K562 (cell line): ENCODE data around the gene BTBD16. TPM values are rescaled to one million over a fixed set of nuclear protein-coding genes. Genes with fewer than 3 reads are reported as not detected.

ENCODE experiments used
- ATAC-seq: fragments of 200-7000 bp; cut with Tn5 transposase; 3 replicates; pipeline ENCODE4 v1.9.1; 2020; ENCODE audit warnings: moderate library complexity
- BruUV-seq: library from RNA; stranded (reverse); fragments of 400-500 nt; replicated peaks from 2 replicates; lab custom pipeline; 2021; lab: Mats Ljungman, UMichigan
- CTCF ChIA-PET: fragments of 300-600 bp; formaldehyde crosslinking; extraction: SDS; loops from one replicate; lab custom pipeline; 2021; ENCODE audit warnings: low intra/inter-chr PET ratio; lab: Yijun Ruan, JAX
- POLR2A ChIA-PET: fragments of 300-600, 350-650 bp; sonication (Branson Sonifier 250); formaldehyde crosslinking; extraction: SDS; loops from one replicate; lab custom pipeline; 2021; ENCODE audit warnings: antibody characterized with exemption, inconsistent platforms; lab: Yijun Ruan, JAX
- DNase-seq, 4 experiments: peaks; one replicate each; pipeline versions ENCODE4 v3.0.0 to v3.0.0-alpha.2; 2011 to 2018; ENCODE audit warnings: low spot score in 3 of 4, mixed read lengths in 3 of 4; ENCODE audit errors: extremely low read depth in 1 of 4
- FAIRE-seq: peaks from 2 replicates; lab custom pipeline; 2011; peaks lifted over from hg19 to GRCh38; lab: Jason Lieb, UNC
- H2AFZ ChIP-seq: 2 replicates; pipeline ENCODE4 v1.6.0; 2011; ENCODE audit warnings: low read depth, low read length, control low read depth, inconsistent platforms
- H3K27ac ChIP-seq: fragments of 200-600 bp; 3 replicates; pipeline ENCODE4 v1.8.0; 2011; ENCODE audit warnings: low read depth, mild to moderate bottlenecking, control low read depth, inconsistent platforms, low read length, moderate library complexity, mixed read lengths; ENCODE audit errors: extremely low read depth
- H3K27me3 ChIP-seq, 2 experiments: fragments of 300-600 bp in 1 of 2; 2 replicates in 1 of 2; 3 replicates in 1 of 2; pipeline versions ENCODE4 v1.6.0 to v1.8.0; 2011; ENCODE audit warnings: inconsistent platforms in 2 of 2, low read length in 2 of 2, mild to moderate bottlenecking in 1 of 2, mixed read lengths in 1 of 2, moderate library complexity in 1 of 2; ENCODE audit not compliant: control insufficient read depth in 2 of 2, insufficient read depth in 2 of 2
- H3K36me3 ChIP-seq: fragments of 300-600 bp; 3 replicates; pipeline ENCODE4 v1.8.0; 2011; ENCODE audit warnings: mild to moderate bottlenecking, low read length, inconsistent platforms; ENCODE audit not compliant: control insufficient read depth, insufficient read depth
- H3K4me1 ChIP-seq, 2 experiments: fragments of 200-600 bp in 1 of 2; replicated peaks in 1 of 2; 2 replicates in 1 of 2; 3 replicates in 1 of 2; pipeline versions ENCODE4 v1.5.1 to v1.8.0; 2011; ENCODE audit warnings: inconsistent platforms in 2 of 2, low read length in 2 of 2, mild to moderate bottlenecking in 1 of 2, mixed read lengths in 1 of 2, moderate library complexity in 1 of 2; ENCODE audit not compliant: control insufficient read depth in 2 of 2, insufficient read depth in 2 of 2
- H3K4me2 ChIP-seq: 2 replicates; pipeline ENCODE4 v1.6.1; 2011; ENCODE audit warnings: low read length, control low read depth, inconsistent platforms, mixed read lengths; ENCODE audit not compliant: insufficient read depth
- H3K4me3 ChIP-seq: fragments of 200-600 bp; sonication (generic), shearing (Covaris generic); 2 replicates; pipeline ENCODE4 v1.5.1; 2016; ENCODE audit warnings: control low read depth, inconsistent platforms
- H3K79me2 ChIP-seq: fragments of 200-600 bp; 3 replicates; pipeline ENCODE4 v1.8.0; 2011; ENCODE audit warnings: low read length, inconsistent platforms; ENCODE audit not compliant: control insufficient read depth, insufficient read depth
- H3K9ac ChIP-seq, 2 experiments: 2 replicates each; pipeline versions ENCODE4 v1.6.0 to v1.6.1; 2011; ENCODE audit warnings: low read depth in 2 of 2, low read length in 2 of 2, control low read depth in 1 of 2, inconsistent platforms in 1 of 2, mild to moderate bottlenecking in 1 of 2, mixed read lengths in 1 of 2; ENCODE audit not compliant: insufficient read depth in 1 of 2
- H3K9me1 ChIP-seq: one replicate; pipeline ENCODE4 v1.6.0; 2011; ENCODE audit warnings: inconsistent platforms, mild to moderate bottlenecking, low read length, moderate library complexity; ENCODE audit not compliant: control insufficient read depth, insufficient read depth
- H3K9me3 ChIP-seq: replicated peaks from 2 replicates; pipeline ENCODE4 v1.5.1; 2011; ENCODE audit warnings: low read depth, low read length, inconsistent platforms; ENCODE audit not compliant: control insufficient read depth, insufficient read depth
- H4K20me1 ChIP-seq: replicated peaks from 2 replicates; pipeline ENCODE4 v1.6.1; 2011; ENCODE audit warnings: low read length, inconsistent platforms, mixed read lengths; ENCODE audit not compliant: control insufficient read depth, insufficient read depth
- ETS2 ChIP-seq: IDR thresholded peaks from 2 replicates; pipeline ENCODE4 v1.6.1; 2016; ENCODE audit warnings: borderline replicate concordance, missing genetic modification characterization, mild to moderate bottlenecking, moderate library complexity, missing compliant biosample characterization; ENCODE audit not compliant: poor library complexity, severe bottlenecking
- MED1 ChIP-seq: sonication (generic); formaldehyde crosslinking; IDR thresholded peaks from 2 replicates; pipeline ENCODE4 v1.8.1; 2023; ENCODE audit warnings: missing genetic modification reagents, borderline replicate concordance
- NEUROD1 ChIP-seq: fragments of 150-350 bp; IDR thresholded peaks from 2 replicates; pipeline ENCODE4 v1.6.1; 2014; ENCODE audit warnings: borderline replicate concordance, low read length, low read depth; ENCODE audit not compliant: partially characterized antibody
- PCBP1 ChIP-seq: fragments of 200-400 bp; formaldehyde crosslinking; IDR thresholded peaks from 2 replicates; pipeline ENCODE4 v1.6.1; 2018; ENCODE audit warnings: mild to moderate bottlenecking, low read depth, low read length; ENCODE audit not compliant: poor library complexity, severe bottlenecking
- SREBF1 ChIP-seq: fragments of 150-350 bp; IDR thresholded peaks from 2 replicates; pipeline ENCODE4 v1.6.1; 2014; ENCODE audit warnings: antibody characterized with exemption, low read depth, low read length, borderline replicate concordance
- ZKSCAN1 ChIP-seq: fragments of 150-350 bp; IDR thresholded peaks from 2 replicates; pipeline ENCODE4 v1.6.1; 2016; ENCODE audit warnings: low read depth, low read length
- ZNF239 ChIP-seq: fragments of 250-450 bp; sonication (Bioruptor Pico); IDR thresholded peaks from 2 replicates; pipeline ENCODE4 v1.4.0; 2020; ENCODE audit warnings: mild to moderate bottlenecking
- WGBS: fragments of 100-300 bp; shearing (Covaris generic); methylation state at CpG from one replicate; pipeline ENCODE4 v1.1.6; 2016; ENCODE audit warnings: low coverage, mixed read lengths; ENCODE audit not compliant: insufficient coverage; ENCODE audit errors: missing lambda C conversion rate; 5-methylcytosine and 5-hydroxymethylcytosine counted together
- in situ Hi-C: fragments of 300-500 bp; cut with MboI; formaldehyde crosslinking; loops from 4 replicates; pipeline ENCODE4 v1.15.0; 2018; ENCODE audit warnings: inconsistent platforms, mixed read lengths
- intact Hi-C: fragments of 100-400 bp; cut with micrococcal nuclease; formaldehyde crosslinking; loops from 2 replicates; pipeline ENCODE4 v1.14.2; 2022
- polyA plus RNA-seq, 8 experiments: library from polyadenylated mRNA; depleted of rRNA in 4 of 8; stranded (reverse) in 5 of 8; unstranded in 3 of 8; fragments of >200 nt; fragmentation: Nextera tagmentation in 2 of 8; fragmentation: Illumina TruSeq in 1 of 8; extraction: Ambion mirVana in 2 of 8; extraction: Trizol in 1 of 8; gene quantifications; 2 replicates each; pipeline versions ENCODE4 v1.2.1 to v1.2.3, GENCODE V29; 2011 to 2014; ENCODE audit warnings: inconsistent platforms in 1 of 8, missing spikeins in 1 of 8
- total RNA-seq, 7 experiments: library from RNA; depleted of rRNA in 6 of 7; stranded (reverse); fragments of >200 nt in 6 of 7; fragmentation: Illumina TruSeq in 2 of 7; extraction: Trizol in 2 of 7; gene quantifications; 2 replicates each; pipeline versions ENCODE4 v1.2.1 to v1.2.3, GENCODE V29; 2011 to 2021; ENCODE audit warnings: low replicate concordance in 1 of 7
- TF ChIP-seq, protein P1 (sequence below): fragments of 450-650 bp; formaldehyde crosslinking; IDR thresholded peaks from 2 replicates; pipeline ENCODE4 v1.4.0; 2020; ENCODE audit warnings: mild to moderate bottlenecking, moderate library complexity
- TF ChIP-seq, protein P2 (sequence below): fragments of 200-800 bp; sonication (Bioruptor generic); IDR thresholded peaks from 2 replicates; pipeline ENCODE4 v1.6.1; 2017; ENCODE audit warnings: missing genetic modification characterization, missing compliant biosample characterization
- TF ChIP-seq, protein P3 (sequence below): fragments of 450-650 bp; conservative IDR thresholded peaks from 2 replicates; pipeline ENCODE4 v1.6.1; 2016; ENCODE audit warnings: missing genetic modification characterization, low read depth, mild to moderate bottlenecking, control low read depth, missing compliant biosample characterization
- TF ChIP-seq, protein P4 (sequence below): fragments of 250-450 bp; sonication (Bioruptor Pico); IDR thresholded peaks from 2 replicates; pipeline ENCODE4 v1.5.0; 2021; ENCODE audit warnings: mild to moderate bottlenecking, moderate library complexity

BTBD16 gene
- total and polyA plus RNA-seq, 9 of the 15 experiments (the other 6 are each of a cell fraction or from before 2014, with no cell fraction given), result 0.11 TPM; not detected in 8

DNA sequence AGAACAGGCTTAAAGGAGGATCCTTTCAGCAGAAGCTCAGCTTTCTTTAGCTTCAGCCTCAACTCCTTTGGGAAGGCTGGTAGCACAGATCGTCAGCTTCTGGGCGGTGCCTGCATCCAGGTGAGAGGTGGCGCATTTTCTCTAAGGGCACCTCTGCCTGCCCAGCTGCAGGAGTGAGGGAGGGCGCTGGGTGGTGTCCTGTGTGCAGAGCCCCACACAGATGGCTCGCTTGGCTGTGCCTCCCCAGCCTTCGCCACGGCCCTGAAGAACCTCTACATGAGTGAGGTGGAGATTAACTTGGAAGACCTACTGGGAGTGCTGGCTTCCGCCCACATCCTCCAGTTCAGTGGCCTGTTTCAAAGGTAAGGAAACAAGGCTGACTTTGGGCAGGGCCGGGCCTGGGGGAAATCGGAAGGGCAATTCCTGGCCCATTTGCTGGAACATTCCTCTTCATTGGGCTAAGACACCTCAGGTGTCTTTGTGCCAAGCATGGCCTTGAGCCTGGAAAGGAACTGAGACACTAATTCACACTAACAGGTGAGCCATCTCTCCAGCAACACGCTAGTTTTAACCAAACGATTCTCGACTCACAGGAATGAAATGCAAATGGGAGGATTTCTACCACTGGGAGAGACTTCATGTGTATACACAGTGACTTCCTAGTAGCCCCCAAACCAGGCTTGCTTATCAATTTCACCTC is 19.9 kb downstream of the BTBD16 start:
- no peak for DNase-seq
- H3K27ac ChIP-seq, result no peak overlapping the region
- WGBS, result 1% methylated on average over 11 of the region's 13 CpGs
- no peaks in the 10 kb centered on the region; a peak in 1 of 5 replicates for H3K27me3 ChIP-seq
- no peak overlapping the region for H3K9ac ChIP-seq
- no peaks in the 10 kb centered on the region for H3K36me3 ChIP-seq
- ATAC-seq, result no peak
- H3K79me2 ChIP-seq, result no peaks in the 10 kb centered on the region
- no peak overlapping the region for H2AFZ ChIP-seq
- BruUV-seq, result no TSS peak
- no peak overlapping the region for H3K4me3 ChIP-seq
- no peaks in the 10 kb centered on the region for H3K9me1 ChIP-seq
- H3K4me2 ChIP-seq, result no peak overlapping the region
- H3K9me3 ChIP-seq, result no peaks in the 10 kb centered on the region
- POLR2A ChIA-PET, result no interaction called here
- no peak for FAIRE-seq
- intact Hi-C loops, result no loop called here
- CTCF ChIA-PET, result no interaction called here
- H3K4me1 ChIP-seq, result no peaks in the 10 kb centered on the region
- in situ Hi-C loops, result no loop called here
- H4K20me1 ChIP-seq, result no peaks in the 10 kb centered on the region
- TF ChIP-seq, protein P1, sequence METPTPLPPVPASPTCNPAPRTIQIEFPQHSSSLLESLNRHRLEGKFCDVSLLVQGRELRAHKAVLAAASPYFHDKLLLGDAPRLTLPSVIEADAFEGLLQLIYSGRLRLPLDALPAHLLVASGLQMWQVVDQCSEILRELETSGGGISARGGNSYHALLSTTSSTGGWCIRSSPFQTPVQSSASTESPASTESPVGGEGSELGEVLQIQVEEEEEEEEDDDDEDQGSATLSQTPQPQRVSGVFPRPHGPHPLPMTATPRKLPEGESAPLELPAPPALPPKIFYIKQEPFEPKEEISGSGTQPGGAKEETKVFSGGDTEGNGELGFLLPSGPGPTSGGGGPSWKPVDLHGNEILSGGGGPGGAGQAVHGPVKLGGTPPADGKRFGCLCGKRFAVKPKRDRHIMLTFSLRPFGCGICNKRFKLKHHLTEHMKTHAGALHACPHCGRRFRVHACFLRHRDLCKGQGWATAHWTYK (CRISPR knock-in tag), result no peak
- TF ChIP-seq, protein P2, sequence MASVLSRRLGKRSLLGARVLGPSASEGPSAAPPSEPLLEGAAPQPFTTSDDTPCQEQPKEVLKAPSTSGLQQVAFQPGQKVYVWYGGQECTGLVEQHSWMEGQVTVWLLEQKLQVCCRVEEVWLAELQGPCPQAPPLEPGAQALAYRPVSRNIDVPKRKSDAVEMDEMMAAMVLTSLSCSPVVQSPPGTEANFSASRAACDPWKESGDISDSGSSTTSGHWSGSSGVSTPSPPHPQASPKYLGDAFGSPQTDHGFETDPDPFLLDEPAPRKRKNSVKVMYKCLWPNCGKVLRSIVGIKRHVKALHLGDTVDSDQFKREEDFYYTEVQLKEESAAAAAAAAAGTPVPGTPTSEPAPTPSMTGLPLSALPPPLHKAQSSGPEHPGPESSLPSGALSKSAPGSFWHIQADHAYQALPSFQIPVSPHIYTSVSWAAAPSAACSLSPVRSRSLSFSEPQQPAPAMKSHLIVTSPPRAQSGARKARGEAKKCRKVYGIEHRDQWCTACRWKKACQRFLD (CRISPR knock-in tag), result no peak
- TF ChIP-seq SREBF1, result no peak
- TF ChIP-seq, protein P3, sequence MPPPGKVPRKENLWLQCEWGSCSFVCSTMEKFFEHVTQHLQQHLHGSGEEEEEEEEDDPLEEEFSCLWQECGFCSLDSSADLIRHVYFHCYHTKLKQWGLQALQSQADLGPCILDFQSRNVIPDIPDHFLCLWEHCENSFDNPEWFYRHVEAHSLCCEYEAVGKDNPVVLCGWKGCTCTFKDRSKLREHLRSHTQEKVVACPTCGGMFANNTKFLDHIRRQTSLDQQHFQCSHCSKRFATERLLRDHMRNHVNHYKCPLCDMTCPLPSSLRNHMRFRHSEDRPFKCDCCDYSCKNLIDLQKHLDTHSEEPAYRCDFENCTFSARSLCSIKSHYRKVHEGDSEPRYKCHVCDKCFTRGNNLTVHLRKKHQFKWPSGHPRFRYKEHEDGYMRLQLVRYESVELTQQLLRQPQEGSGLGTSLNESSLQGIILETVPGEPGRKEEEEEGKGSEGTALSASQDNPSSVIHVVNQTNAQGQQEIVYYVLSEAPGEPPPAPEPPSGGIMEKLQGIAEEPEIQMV (tag), result no peak
- no peak for TF ChIP-seq ZNF239
- TF ChIP-seq NEUROD1, result no peak
- TF ChIP-seq ETS2 (tag), result no peak
- no peak for TF ChIP-seq PCBP1
- TF ChIP-seq, protein P4, sequence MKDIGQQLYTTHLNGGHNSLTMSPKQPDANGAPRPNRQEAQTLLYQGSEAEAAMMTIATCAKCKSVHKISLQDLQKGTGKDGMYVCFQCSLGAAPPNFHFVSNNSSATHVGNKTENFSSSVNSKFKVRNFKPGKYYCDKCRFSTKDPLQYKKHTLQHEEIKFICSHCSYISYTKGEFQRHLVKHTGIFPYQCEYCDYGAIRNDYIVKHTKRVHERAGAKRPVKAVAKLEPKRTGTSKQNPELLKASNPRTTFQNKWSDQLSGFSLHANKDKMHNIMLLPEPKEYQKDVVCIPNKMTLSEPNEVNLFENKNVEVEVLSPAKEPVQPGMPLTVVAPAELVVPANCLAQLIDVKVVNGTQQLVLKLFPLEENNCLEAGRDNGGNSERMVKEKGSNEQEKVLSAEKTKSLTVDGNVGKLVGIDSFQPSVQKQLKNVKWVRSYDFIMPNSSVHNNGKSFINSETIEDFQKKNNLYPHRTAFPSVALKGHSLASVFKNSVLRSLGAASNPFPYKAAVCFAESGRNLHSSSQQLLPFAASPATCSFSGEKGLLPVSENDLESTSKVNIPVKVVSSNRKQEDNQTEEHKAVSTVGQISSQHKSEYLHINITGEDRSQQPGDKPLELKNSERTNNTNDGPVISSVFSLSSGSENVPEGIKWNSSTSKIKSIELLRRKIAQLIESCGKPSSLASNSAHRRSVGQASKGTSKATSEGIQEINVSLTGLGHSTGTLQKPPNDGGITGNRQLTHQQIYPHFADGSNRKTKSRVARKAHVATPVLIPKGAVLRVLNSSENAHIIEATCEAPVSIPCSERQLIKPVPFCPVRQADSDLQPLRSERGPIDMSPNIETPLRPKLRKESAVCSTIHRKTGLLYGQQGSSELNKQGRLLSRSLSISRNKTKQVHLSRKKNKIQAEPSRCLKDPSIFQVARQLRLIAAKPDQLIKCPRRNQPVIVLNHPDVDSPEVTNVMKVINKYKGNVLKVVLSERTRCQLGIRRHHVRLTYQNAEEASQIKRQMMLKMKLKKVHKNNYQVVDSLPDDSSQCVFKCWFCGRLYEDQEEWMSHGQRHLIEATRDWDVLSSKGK (CRISPR knock-in tag), result no peak
- TF ChIP-seq MED1, result no peak
- no peak for TF ChIP-seq ZKSCAN1
